ENCODE results near the gene PTRH2.

Gene PTRH2

GRCh38 chr17:59752922-59753321, 45.7 kb upstream of the PTRH2 start:
- no peak overlapping the region for H3K27ac ChIP-seq (ENCODE audit: low read depth, low read length)
- H3K27me3 ChIP-seq (ENCODE audit: insufficient read depth, low read length, poor library complexity): no peaks in the 10 kb centered on the region
- H3K4me1 ChIP-seq (ENCODE audit: control insufficient read depth, low read depth, low read length): no peaks in the 10 kb centered on the region
- H4K5ac ChIP-seq (ENCODE audit: low read length): no peak overlapping the region
- H3K4ac ChIP-seq (ENCODE audit: low read depth, low read length): no peak overlapping the region
- no peaks in the 10 kb centered on the region for H3K79me1 ChIP-seq (ENCODE audit: low read length)
- no peak overlapping the region for H2AK5ac ChIP-seq (ENCODE audit: low read length)
- H3K36me3 ChIP-seq (ENCODE audit: control insufficient read depth, insufficient read depth, low read length): no peaks in the 10 kb centered on the region
- H3K56ac ChIP-seq (ENCODE audit: low read length): no peak overlapping the region
- H2BK15ac ChIP-seq (replicated peaks; ENCODE audit: low read depth): no peak overlapping the region
- H3K18ac ChIP-seq (ENCODE audit: low read length): no peak overlapping the region
- no peaks in the 10 kb centered on the region for H3K79me2 ChIP-seq (ENCODE audit: control insufficient read depth, insufficient read depth, low read length)
- no peak overlapping the region for H3K23ac ChIP-seq (ENCODE audit: low read length)
- H3K4me2 ChIP-seq (ENCODE audit: low read length): no peak overlapping the region
- no peak overlapping the region for H4K8ac ChIP-seq (ENCODE audit: low read depth, low read length)
- no CpG with 5 or more reads among the region's 7 CpGs for WGBS (ENCODE audit: extremely low coverage, insufficient coverage, low lambda C conversion rate)
- no peak overlapping the region for H2BK120ac ChIP-seq (ENCODE audit: low read depth, low read length)
- no peak overlapping the region for H2BK5ac ChIP-seq (ENCODE audit: low read length)
- DNase-seq: no peak
- no peak overlapping the region for H3K4me3 ChIP-seq (ENCODE audit: low read length)
- H3K9ac ChIP-seq (ENCODE audit: low read length): no peak overlapping the region

- Histone ChIP-seq H3K4ac (ENCODE audit: low read depth, low read length) (no peak overlapping the region), H3K4me3 (ENCODE audit: low read length) (no peak overlapping the region), H3K18ac (ENCODE audit: low read length) (no peak overlapping the region), H3K36me3 (ENCODE audit: control insufficient read depth, insufficient read depth, low read length) (no peaks in the 10 kb centered on the region), H3K4me2 (ENCODE audit: low read length) (no peak overlapping the region), H2BK120ac (ENCODE audit: low read depth, low read length) (no peak overlapping the region), H3K79me1 (ENCODE audit: low read length) (no peaks in the 10 kb centered on the region), H4K5ac (ENCODE audit: low read length) (no peak overlapping the region), H3K79me2 (ENCODE audit: control insufficient read depth, insufficient read depth, low read length) (no peaks in the 10 kb centered on the region), H3K23ac (ENCODE audit: low read length) (no peak overlapping the region), H3K27me3 (ENCODE audit: insufficient read depth, low read length, poor library complexity) (no peaks in the 10 kb centered on the region), H2AK5ac (ENCODE audit: low read length) (no peak overlapping the region), H2BK5ac (ENCODE audit: low read length) (no peak overlapping the region), H3K27ac (ENCODE audit: low read depth, low read length) (no peak overlapping the region), H2BK15ac (replicated peaks; ENCODE audit: low read depth) (no peak overlapping the region), H3K4me1 (ENCODE audit: control insufficient read depth, low read depth, low read length) (no peaks in the 10 kb centered on the region), H3K9ac (ENCODE audit: low read length) (no peak overlapping the region), H3K56ac (ENCODE audit: low read length) (no peak overlapping the region), H4K8ac (ENCODE audit: low read depth, low read length) (no peak overlapping the region)
- DNase-seq: no peak
Measured at GRCh38 chr17:59752446-59752845, 45.2 kb upstream of the PTRH2 start.

- H3K4me1 ChIP-seq (ENCODE audit: control insufficient read depth, low read depth, low read length): no peaks in the 10 kb centered on the region
- H3K79me2 ChIP-seq (ENCODE audit: control insufficient read depth, insufficient read depth, low read length): no peaks in the 10 kb centered on the region
- H3K36me3 ChIP-seq (ENCODE audit: control insufficient read depth, insufficient read depth, low read length): no peaks in the 10 kb centered on the region
- no peak overlapping the region for H2AK5ac ChIP-seq (ENCODE audit: low read length)
- no CpG with 5 or more reads among the region's 11 CpGs for WGBS (ENCODE audit: extremely low coverage, insufficient coverage, low lambda C conversion rate)
- H3K56ac ChIP-seq (ENCODE audit: low read length): no peak overlapping the region
- no peak overlapping the region for H3K23ac ChIP-seq (ENCODE audit: low read length)
- H3K4ac ChIP-seq (ENCODE audit: low read depth, low read length): no peak overlapping the region
- H3K27ac ChIP-seq (ENCODE audit: low read depth, low read length): no peak overlapping the region
- H4K8ac ChIP-seq (ENCODE audit: low read depth, low read length): no peak overlapping the region
- H3K18ac ChIP-seq (ENCODE audit: low read length): no peak overlapping the region
- DNase-seq: no peak
- H4K5ac ChIP-seq (ENCODE audit: low read length): no peak overlapping the region
- no peaks in the 10 kb centered on the region for H3K27me3 ChIP-seq (ENCODE audit: insufficient read depth, low read length, poor library complexity)
- no peak overlapping the region for H2BK120ac ChIP-seq (ENCODE audit: low read depth, low read length)
- H3K4me2 ChIP-seq (ENCODE audit: low read length): no peak overlapping the region
- no peak overlapping the region for H3K9ac ChIP-seq (ENCODE audit: low read length)
- no peak overlapping the region for H3K4me3 ChIP-seq (ENCODE audit: low read length)
- no peaks in the 10 kb centered on the region for H3K79me1 ChIP-seq (ENCODE audit: low read length)
- H2BK15ac ChIP-seq (replicated peaks; ENCODE audit: low read depth): no peak overlapping the region
- no peak overlapping the region for H2BK5ac ChIP-seq (ENCODE audit: low read length)
Measured at GRCh38 chr17:59751955-59752413, 44.8 kb upstream of the PTRH2 start.

- H3K9ac ChIP-seq (ENCODE audit: low read length): no peak overlapping the region
- H3K36me3 ChIP-seq (ENCODE audit: control insufficient read depth, insufficient read depth, low read length): no peaks in the 10 kb centered on the region
- no peaks in the 10 kb centered on the region for H3K79me2 ChIP-seq (ENCODE audit: control insufficient read depth, insufficient read depth, low read length)
- no peak overlapping the region for H3K18ac ChIP-seq (ENCODE audit: low read length)
- no CpG with 5 or more reads among the region's 1 CpG for WGBS (ENCODE audit: extremely low coverage, insufficient coverage, low lambda C conversion rate)
- no peak overlapping the region for H3K4me2 ChIP-seq (ENCODE audit: low read length)
- no peak overlapping the region for H2BK15ac ChIP-seq (replicated peaks; ENCODE audit: low read depth)
- no peak overlapping the region for H4K5ac ChIP-seq (ENCODE audit: low read length)
- H2BK5ac ChIP-seq (ENCODE audit: low read length): no peak overlapping the region
- H3K4ac ChIP-seq (ENCODE audit: low read depth, low read length): no peak overlapping the region
- no peak overlapping the region for H3K4me3 ChIP-seq (ENCODE audit: low read length)
- no peak overlapping the region for H3K56ac ChIP-seq (ENCODE audit: low read length)
- H3K27me3 ChIP-seq (ENCODE audit: insufficient read depth, low read length, poor library complexity): no peaks in the 10 kb centered on the region
- no peak for DNase-seq
- no peak overlapping the region for H3K23ac ChIP-seq (ENCODE audit: low read length)
- H2AK5ac ChIP-seq (ENCODE audit: low read length): no peak overlapping the region
- H3K27ac ChIP-seq (ENCODE audit: low read depth, low read length): no peak overlapping the region
- no peaks in the 10 kb centered on the region for H3K4me1 ChIP-seq (ENCODE audit: control insufficient read depth, low read depth, low read length)
- no peak overlapping the region for H2BK120ac ChIP-seq (ENCODE audit: low read depth, low read length)
- no peaks in the 10 kb centered on the region for H3K79me1 ChIP-seq (ENCODE audit: low read length)
- H4K8ac ChIP-seq (ENCODE audit: low read depth, low read length): no peak overlapping the region
Measured at GRCh38 chr17:59748591-59748990, 41.4 kb upstream of the PTRH2 start.

GRCh38 chr17:59746849-59747445, 39.7 kb upstream of the PTRH2 start:
- Histone ChIP-seq H4K5ac (ENCODE audit: low read length) (no peak overlapping the region), H3K4me1 (ENCODE audit: control insufficient read depth, low read depth, low read length) (no peaks in the 10 kb centered on the region), H3K4me3 (ENCODE audit: low read length) (no peak overlapping the region), H2BK15ac (replicated peaks; ENCODE audit: low read depth) (no peak overlapping the region), H3K9ac (ENCODE audit: low read length) (no peak overlapping the region), H3K79me2 (ENCODE audit: control insufficient read depth, insufficient read depth, low read length) (no peaks in the 10 kb centered on the region), H3K4ac (ENCODE audit: low read depth, low read length) (no peak overlapping the region), H4K8ac (ENCODE audit: low read depth, low read length) (no peak overlapping the region), H3K18ac (ENCODE audit: low read length) (no peak overlapping the region), H3K27me3 (ENCODE audit: insufficient read depth, low read length, poor library complexity) (no peaks in the 10 kb centered on the region), H3K36me3 (ENCODE audit: control insufficient read depth, insufficient read depth, low read length) (no peaks in the 10 kb centered on the region), H3K23ac (ENCODE audit: low read length) (no peak overlapping the region), H2AK5ac (ENCODE audit: low read length) (no peak overlapping the region), H2BK5ac (ENCODE audit: low read length) (no peak overlapping the region), H2BK120ac (ENCODE audit: low read depth, low read length) (no peak overlapping the region), H3K56ac (ENCODE audit: low read length) (no peak overlapping the region), H3K4me2 (ENCODE audit: low read length) (no peak overlapping the region), H3K27ac (ENCODE audit: low read depth, low read length) (no peak overlapping the region), H3K79me1 (ENCODE audit: low read length) (no peaks in the 10 kb centered on the region)
- WGBS (ENCODE audit: extremely low coverage, insufficient coverage, low lambda C conversion rate): no CpG with 5 or more reads among the region's 4 CpGs
- peak; percentile 26 for DNase-seq

GRCh38 chr17:59745040-59745439, 37.8 kb upstream of the PTRH2 start:
- H3K27me3 ChIP-seq (ENCODE audit: insufficient read depth, low read length, poor library complexity): no peaks in the 10 kb centered on the region
- H4K5ac ChIP-seq (ENCODE audit: low read length): no peak overlapping the region
- no peak overlapping the region for H3K56ac ChIP-seq (ENCODE audit: low read length)
- WGBS (ENCODE audit: extremely low coverage, insufficient coverage, low lambda C conversion rate): 100% methylated on average over 1 of the region's 2 CpGs
- no peak overlapping the region for H2BK15ac ChIP-seq (replicated peaks; ENCODE audit: low read depth)
- DNase-seq: no peak
- no peak overlapping the region for H3K4ac ChIP-seq (ENCODE audit: low read depth, low read length)
- no peak overlapping the region for H3K9ac ChIP-seq (ENCODE audit: low read length)
- H4K8ac ChIP-seq (ENCODE audit: low read depth, low read length): no peak overlapping the region
- H3K79me2 ChIP-seq (ENCODE audit: control insufficient read depth, insufficient read depth, low read length): no peaks in the 10 kb centered on the region
- H3K4me3 ChIP-seq (ENCODE audit: low read length): no peak overlapping the region
- no peaks in the 10 kb centered on the region for H3K79me1 ChIP-seq (ENCODE audit: low read length)
- H3K23ac ChIP-seq (ENCODE audit: low read length): no peak overlapping the region
- no peak overlapping the region for H3K18ac ChIP-seq (ENCODE audit: low read length)
- no peaks in the 10 kb centered on the region for H3K36me3 ChIP-seq (ENCODE audit: control insufficient read depth, insufficient read depth, low read length)
- no peak overlapping the region for H3K27ac ChIP-seq (ENCODE audit: low read depth, low read length)
- H3K4me2 ChIP-seq (ENCODE audit: low read length): no peak overlapping the region
- H2BK5ac ChIP-seq (ENCODE audit: low read length): no peak overlapping the region
- H2BK120ac ChIP-seq (ENCODE audit: low read depth, low read length): no peak overlapping the region
- no peak overlapping the region for H2AK5ac ChIP-seq (ENCODE audit: low read length)
- H3K4me1 ChIP-seq (ENCODE audit: control insufficient read depth, low read depth, low read length): no peaks in the 10 kb centered on the region

All from mesendoderm (in vitro differentiated cells).